ENCODE measurements around the gene KNG1.

The KNG1 gene

DNA sequence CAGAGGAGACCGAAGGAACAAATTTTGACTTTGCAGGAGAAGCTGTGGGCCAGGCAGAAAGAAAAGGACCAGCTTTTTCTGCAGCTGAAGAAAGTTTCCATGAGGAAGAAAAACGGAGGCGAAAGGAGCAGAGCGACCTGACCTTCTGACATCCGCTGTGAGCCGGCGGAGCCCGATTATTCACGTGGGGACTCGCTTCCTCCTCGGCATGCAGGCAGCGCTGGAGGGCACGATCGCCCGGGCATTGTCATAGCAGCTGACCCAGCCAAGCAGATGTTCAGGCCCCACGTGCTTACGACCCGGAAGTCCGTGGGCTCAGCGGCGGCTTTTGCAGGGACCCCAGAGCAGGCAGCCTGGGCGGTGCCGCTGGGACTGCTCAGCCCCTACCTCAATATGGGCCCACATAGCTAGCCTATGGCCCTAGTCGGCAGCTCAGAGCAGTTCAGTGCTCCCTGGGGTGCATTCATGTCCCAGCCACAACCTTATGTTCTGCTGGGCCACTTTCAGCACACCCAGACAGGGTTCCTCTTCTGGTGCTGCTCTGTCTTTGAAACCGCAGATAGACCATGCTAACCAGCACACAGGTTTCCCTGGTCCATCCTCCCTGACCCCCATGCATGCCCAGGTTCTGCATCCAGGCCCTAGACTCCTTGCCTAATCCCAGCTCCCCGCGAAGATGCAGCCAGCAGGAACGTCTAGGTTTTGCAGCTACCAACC lies 55.7 kb downstream of the KNG1 start:
- DNase-seq (ENCODE audit: low read depth in 2 of 3, low spot score in 2 of 3), result peak; percentile 50 to 55 (median 53)

DNA sequence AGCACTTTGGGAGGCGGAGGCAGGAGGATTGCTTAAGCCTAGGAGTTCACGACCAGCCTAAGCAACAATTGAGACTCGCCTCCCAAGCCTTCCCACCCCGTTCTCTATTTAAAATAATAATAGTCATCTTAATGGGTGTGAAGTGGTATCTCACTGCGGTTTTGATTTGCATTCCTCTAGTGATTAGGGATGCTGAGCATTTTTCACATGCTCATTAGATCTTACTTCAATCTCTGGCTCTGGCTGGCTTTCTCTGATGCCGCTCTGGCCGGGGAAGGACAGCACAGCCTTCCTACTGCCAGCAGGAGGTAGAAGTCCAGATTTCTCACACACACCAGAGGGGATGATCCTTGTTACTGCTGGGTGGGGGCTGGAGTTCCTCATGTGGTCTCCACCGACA lies 58.8 kb downstream of the KNG1 start:
- DNase-seq (ENCODE audit: low read depth in 2 of 3, low spot score in 2 of 3), result no peak

DNA sequence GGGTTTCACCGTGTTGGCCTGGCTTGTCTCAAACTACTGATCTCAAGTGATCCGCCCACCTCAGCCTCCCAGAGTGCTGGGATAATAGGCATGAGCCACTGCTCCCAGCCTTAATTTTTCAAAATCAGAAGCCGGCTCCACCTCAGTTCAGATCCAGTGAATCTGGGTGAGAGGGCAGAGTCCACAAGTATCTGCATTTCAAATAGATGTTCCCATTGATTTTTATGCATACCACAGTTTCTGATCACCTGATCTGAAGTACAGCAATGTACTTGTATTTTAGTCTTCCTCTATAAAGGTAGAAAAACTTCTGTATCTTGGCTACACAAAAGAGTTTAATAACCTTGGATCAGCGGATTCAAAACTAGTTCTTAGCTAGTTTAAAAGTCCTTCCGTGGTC lies 62.0 kb downstream of the KNG1 start:
- no peak for DNase-seq (ENCODE audit: low read depth in 2 of 3, low spot score in 2 of 3)

DNA sequence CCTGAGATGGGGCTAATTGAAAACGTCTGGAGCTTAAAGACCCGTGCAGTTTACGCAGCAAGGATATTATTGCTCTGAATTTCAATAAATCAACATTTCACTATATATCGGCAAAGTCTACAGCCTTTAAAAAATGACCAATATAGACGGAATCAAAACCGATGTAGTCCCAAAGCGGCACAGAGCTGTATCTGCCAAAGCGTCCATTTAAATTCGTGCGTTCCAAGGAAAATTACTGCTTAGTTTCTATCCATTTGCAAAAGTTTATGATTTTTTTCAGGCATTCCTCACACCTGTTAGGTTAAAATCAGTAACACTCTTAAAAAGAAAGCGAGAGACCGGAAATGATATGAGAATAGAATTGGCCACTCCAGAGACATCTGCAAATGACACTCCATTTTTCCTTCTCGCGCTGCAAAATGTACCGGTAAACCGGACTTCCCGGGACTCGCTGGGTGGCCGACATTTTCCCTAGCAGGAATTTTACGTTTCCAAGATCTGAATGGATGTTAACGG lies 65.4 kb downstream of the KNG1 start:
- no peak for DNase-seq (ENCODE audit: low read depth in 2 of 3, low spot score in 2 of 3)

GRCh38 chr3:186783058-186783730 lies 66.0 kb downstream of the KNG1 start, which contains the start of gene EIF4A2:
EIF4A2 (plus strand) TSS chr3:186783577; CDS start chr3:186783611, 34 bp downstream.
- DNase-seq (ENCODE audit: low read depth in 2 of 3, low spot score in 2 of 3), result peak; percentile 86 to 97 (median 92)

DNA sequence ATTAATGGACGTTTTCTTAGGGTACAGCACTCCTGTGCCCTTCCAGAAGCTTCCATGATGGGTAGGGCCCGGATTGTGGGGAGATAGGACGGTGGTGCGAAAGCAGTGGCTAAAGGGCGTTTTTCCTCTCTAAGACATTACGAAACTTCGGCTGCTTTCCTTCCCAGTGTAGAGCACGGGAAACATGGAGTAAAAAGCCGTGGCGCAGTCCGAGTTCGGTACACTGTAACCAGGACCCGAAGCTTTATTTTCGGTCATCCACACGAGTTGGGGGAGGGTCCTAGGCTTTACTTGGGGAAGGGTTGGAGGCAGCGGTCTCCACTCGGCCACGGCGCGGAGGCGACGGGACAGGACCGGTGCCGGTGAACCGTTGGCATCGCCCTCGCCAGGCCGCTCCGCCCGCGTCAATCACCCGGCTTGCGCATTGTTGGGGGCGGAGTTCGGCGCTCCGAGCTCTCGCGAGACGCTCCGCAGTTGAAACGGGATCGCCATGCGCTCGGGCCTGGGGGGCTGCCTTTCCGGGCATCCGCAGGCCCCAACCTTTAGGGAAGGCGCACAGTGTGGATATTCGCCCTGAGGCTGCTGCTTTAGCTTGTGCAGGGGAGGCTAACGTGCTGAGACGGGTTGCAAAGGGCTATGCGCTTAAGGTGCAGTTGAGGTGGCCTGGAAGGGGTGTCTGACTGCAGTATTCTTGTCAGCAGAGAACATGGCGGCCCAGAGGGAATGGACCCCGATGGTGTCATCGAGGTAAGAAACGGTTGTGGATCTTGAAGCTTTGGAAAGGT lies 66.8 kb downstream of the KNG1 start:
- DNase-seq (ENCODE audit: low read depth in 2 of 3, low spot score in 2 of 3), result peak; percentile 52 to 58 (median 58)

DNA sequence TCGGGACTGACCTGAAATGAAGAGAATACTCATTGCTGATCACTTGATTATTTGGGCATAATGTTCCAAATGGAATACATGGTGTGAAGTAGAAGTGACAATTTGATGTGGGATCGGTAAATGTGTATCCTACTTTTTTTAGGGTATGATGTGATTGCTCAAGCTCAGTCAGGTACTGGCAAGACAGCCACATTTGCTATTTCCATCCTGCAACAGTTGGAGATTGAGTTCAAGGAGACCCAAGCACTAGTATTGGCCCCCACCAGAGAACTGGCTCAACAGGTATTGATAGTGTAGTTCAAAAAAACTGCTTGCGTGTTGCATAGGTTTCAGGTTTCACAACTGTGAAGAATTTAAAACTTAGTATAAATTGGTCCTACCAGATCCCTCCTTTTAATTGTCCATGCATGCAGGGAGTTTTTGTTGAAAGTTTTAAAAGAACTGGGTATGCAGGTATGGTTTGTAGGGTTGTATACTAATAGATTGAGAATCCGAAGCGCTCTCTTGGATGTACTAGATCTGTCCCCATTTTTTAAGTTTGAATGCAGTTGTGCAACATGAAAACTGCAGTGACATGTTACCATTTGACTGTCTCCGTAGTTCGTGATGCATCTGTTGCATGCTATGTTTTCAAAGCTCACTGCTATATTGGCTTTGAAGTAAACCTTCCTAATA lies 67.8 kb downstream of the KNG1 start:
- DNase-seq (ENCODE audit: low read depth in 2 of 3, low spot score in 2 of 3), result no peak

GRCh38 chr3:186785495-186786018 lies 68.4 kb downstream of the KNG1 start:
- no peak for DNase-seq (ENCODE audit: low read depth in 2 of 3, low spot score in 2 of 3)

- DNase-seq (ENCODE audit: low read depth in 2 of 3, low spot score in 2 of 3), result no peak
Observed at GRCh38 chr3:186786922-186787321, 69.8 kb downstream of the KNG1 start.

- no peak for DNase-seq (ENCODE audit: low read depth in 2 of 3, low spot score in 2 of 3)
Observed at GRCh38 chr3:186787642-186788481, 70.7 kb downstream of the KNG1 start.

- no peak for DNase-seq (ENCODE audit: low read depth in 2 of 3, low spot score in 2 of 3)
Observed at GRCh38 chr3:186788482-186789370, 71.6 kb downstream of the KNG1 start.

- no peak for DNase-seq (ENCODE audit: low read depth in 2 of 3, low spot score in 2 of 3)
Observed at GRCh38 chr3:186789554-186790260, 72.5 kb downstream of the KNG1 start.

- peak in 1 of 3 experiments; percentile 27 for DNase-seq (ENCODE audit: low read depth in 2 of 3, low spot score in 2 of 3)
Observed at GRCh38 chr3:186790261-186790981, 73.3 kb downstream of the KNG1 start.
